ENCODE data around the gene TSPAN4. TPM values are rescaled to one million over a fixed set of nuclear protein-coding genes. Genes with fewer than 3 reads are reported as not detected.

The TSPAN4 gene
- total RNA-seq, 2 donors from 2014 or later, result 48.8 to 94.9 TPM

DNA sequence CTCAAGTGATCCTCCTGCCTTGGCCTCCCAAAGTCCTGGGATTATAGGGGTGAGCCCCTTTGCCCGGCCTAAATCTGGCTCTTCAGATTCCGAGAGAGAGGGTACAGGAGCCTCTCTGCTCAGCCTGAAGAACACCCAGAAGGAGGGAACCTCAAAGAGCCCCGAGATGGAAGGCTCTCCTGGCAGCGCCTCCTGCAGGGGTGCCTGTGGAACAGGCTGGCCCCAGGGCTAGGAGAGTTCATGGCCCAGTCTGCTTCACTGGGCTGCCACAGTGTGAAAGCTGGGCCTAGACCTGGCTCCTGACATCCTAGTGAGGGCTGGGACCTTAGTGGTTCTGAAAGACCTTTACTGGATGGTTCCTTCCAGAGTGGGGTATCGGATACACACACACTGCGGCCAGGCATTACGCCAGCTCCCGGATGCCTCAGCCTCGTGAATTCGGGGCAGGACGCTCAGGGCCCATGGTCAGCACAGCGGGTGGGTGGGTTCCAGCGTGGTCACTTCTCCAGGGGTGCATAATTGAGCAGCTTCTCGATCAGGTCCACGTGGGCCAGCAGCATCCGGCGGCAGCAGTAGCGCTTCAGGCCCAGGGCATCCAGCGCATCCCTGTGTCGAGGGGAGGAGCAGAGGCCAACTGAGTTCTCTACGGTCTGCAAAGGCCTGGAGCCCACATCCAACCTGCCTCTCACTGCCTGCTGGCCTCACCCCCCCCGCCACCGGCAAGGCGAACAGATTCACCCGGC, 2.6 kb upstream of the TSPAN4 start:
- intact Hi-C loops (cut with DNase I), result loop anchor here (10.0 kb wide), 1 partner anchor 625 kb away; no protein-coding TSS in a partner anchor
- no peak overlapping the region for H3K27ac ChIP-seq
- H3K27me3 ChIP-seq (replicated peaks; ENCODE audit: insufficient read depth), result no peaks in the 10 kb centered on the region
- DNase-seq (ENCODE audit: low spot score), result no peak
- 78% methylated on average over 25 of the region's 25 CpGs for WGBS
- H3K4me1 ChIP-seq (replicated peaks), result peaks cover 18% of the 10 kb centered on the region
- no peaks in the 10 kb centered on the region for H3K9me3 ChIP-seq
- peaks cover 4 to 6% of the 10 kb centered on the region in 2 donors for H3K36me3 ChIP-seq
- TF ChIP-seq, protein P1, sequence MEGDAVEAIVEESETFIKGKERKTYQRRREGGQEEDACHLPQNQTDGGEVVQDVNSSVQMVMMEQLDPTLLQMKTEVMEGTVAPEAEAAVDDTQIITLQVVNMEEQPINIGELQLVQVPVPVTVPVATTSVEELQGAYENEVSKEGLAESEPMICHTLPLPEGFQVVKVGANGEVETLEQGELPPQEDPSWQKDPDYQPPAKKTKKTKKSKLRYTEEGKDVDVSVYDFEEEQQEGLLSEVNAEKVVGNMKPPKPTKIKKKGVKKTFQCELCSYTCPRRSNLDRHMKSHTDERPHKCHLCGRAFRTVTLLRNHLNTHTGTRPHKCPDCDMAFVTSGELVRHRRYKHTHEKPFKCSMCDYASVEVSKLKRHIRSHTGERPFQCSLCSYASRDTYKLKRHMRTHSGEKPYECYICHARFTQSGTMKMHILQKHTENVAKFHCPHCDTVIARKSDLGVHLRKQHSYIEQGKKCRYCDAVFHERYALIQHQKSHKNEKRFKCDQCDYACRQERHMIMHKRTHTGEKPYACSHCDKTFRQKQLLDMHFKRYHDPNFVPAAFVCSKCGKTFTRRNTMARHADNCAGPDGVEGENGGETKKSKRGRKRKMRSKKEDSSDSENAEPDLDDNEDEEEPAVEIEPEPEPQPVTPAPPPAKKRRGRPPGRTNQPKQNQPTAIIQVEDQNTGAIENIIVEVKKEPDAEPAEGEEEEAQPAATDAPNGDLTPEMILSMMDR (IDR thresholded peaks at IDR 0.05), result no peak
- TF ChIP-seq POLR2A (IDR thresholded peaks at IDR 0.05), result no peak
- no peak for TF ChIP-seq POLR2AphosphoS5 (IDR thresholded peaks at IDR 0.05)
- no peak overlapping the region for H3K4me3 ChIP-seq

DNA sequence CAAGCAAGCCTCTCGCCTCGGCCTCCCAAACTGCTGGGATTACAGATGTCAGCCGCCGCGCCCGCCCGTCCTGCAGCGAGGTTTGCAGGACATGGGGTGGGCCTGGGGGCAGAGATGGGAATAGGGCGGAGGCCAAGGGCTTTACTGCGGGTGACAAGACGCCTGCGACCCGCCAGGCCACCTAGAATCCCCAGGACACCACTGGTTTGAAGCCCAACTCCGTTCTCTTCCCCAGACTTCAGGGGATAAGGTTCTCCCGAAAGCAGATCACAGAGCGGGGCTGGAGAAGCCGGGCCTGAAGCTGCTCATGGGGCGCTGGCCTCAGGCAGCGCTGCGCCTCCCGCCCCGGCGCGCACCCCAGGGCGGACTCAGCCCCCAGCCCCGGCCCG, 677 bp upstream of the TSPAN4 start:
- Histone ChIP-seq H3K9me3 (no peaks in the 10 kb centered on the region), H3K4me3 (peak overlapping the region; percentile 82 to 94), H3K27me3 (replicated peaks; ENCODE audit: insufficient read depth) (no peaks in the 10 kb centered on the region), H3K27ac (peak overlapping the region; percentile 89 to 90), H3K4me1 (replicated peaks) (peaks cover 20% of the 10 kb centered on the region), H3K36me3 (peaks cover 4 to 6% of the 10 kb centered on the region in 2 donors)
- no peak for DNase-seq (ENCODE audit: low spot score)
- TF ChIP-seq, protein P1 (IDR thresholded peaks at IDR 0.05), result no peak
- TF ChIP-seq POLR2A (IDR thresholded peaks at IDR 0.05), result no peak
- no peak for TF ChIP-seq POLR2AphosphoS5 (IDR thresholded peaks at IDR 0.05)
- intact Hi-C loops (cut with DNase I), result loop anchor here (10.0 kb wide), 1 partner anchor 623 kb away; no protein-coding TSS in a partner anchor
- WGBS, result under 1% methylated on average over 26 of the region's 27 CpGs

DNA sequence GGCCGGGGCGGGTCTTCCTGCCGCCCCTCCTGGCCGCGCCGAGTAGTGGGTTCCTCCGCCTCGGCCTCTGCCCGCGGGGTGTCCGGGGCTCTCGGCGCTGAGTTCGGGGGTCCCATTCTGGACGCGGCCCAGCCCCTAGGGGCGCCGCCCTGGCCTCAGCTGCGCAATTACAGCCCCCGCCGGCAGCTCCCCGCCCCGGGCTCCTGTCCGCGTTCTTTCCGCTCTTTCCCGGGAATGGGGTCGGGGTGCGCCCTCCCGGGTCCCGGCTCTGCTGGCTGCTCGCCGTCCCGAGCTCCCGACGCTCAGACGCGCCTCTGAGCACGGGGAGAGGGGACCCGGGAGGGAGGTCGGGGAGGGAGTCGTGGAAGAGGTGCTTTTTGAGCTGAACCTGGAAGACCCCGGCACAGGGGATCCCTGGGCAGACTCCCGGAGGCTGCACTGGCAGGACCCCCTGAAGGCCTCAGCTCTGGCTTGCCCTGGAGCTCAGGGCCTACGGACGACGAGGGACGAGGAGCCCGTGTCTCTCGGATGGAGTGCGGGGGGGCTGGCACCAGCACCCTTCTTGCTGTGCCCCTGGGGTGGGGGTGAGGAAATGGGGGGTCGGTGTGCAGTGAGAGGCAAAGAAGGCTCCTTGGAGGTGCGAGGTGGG, 558 bp downstream of the TSPAN4 start:
- Histone ChIP-seq H3K36me3 (peaks cover 4 to 6% of the 10 kb centered on the region in 2 donors), H3K9me3 (no peaks in the 10 kb centered on the region), H3K27ac (peak overlapping the region; percentile 89 to 90), H3K4me3 (peak overlapping the region; percentile 82 to 94), H3K27me3 (replicated peaks; ENCODE audit: insufficient read depth) (no peaks in the 10 kb centered on the region), H3K4me1 (replicated peaks) (peaks cover 20% of the 10 kb centered on the region)
- WGBS, result 1% methylated on average over 46 of the region's 53 CpGs
- intact Hi-C loops (cut with DNase I), result loop anchor here (10.0 kb wide), 1 partner anchor 622 kb away; no protein-coding TSS in a partner anchor
- no peak for DNase-seq (ENCODE audit: low spot score)
- TF ChIP-seq POLR2AphosphoS5 (IDR thresholded peaks at IDR 0.05), result no peak
- no peak for TF ChIP-seq POLR2A (IDR thresholded peaks at IDR 0.05)
- TF ChIP-seq, protein P1 (IDR thresholded peaks at IDR 0.05), result no peak

DNA sequence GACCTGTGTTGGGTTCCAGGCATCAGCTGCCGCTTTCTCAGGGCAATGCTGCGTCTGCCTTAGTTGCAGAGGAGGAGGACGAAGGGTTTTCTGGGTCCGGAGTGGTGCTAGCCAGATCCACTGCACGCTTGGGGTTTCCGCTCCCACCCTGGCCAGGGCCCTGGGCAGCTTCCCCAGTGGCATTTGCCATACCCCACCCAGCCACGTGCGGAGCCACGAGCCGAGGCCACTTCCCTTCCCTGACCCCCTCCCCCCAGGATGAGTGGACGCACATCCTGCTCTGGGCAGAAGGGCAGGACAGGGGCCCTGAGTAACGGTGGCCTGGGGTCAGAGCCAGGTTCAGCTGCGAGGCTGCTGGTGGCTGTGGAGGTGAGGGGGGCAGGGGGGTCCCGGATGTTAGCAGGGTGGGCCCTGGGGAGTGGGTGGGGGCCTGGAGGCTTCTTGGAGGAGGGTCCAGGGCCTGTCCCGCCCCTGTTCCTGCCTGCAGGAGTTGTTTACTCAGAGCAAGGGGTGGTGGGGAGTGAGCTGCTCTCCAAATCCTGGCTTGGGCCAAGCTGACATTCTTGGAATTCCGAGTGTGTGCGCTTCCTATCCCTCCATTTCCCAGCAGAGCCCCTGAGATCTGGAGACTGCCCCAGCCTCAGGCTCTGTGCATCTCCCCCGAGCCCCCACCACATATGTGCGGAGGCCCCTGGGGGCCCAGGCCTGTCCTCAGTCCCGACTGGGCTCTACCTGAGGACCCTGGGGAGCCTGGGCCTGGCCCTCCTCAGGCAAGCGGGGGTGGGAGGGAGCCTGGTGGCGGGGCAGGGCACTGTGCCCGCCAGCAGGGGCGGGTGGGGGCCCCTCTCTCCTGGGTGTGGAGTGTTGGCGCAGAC, 1.4 kb downstream of the TSPAN4 start:
- WGBS, result 8% methylated on average over 23 of the region's 25 CpGs
- peak; percentile 73 for DNase-seq (ENCODE audit: low spot score)
- intact Hi-C loops (cut with DNase I), result loop anchor here (10.0 kb wide), 1 partner anchor 621 kb away; no protein-coding TSS in a partner anchor
- Histone ChIP-seq H3K27ac (peak overlapping the region; percentile 89 to 90), H3K27me3 (replicated peaks; ENCODE audit: insufficient read depth) (no peaks in the 10 kb centered on the region), H3K9me3 (no peaks in the 10 kb centered on the region), H3K4me1 (replicated peaks) (peaks cover 27% of the 10 kb centered on the region), H3K36me3 (peaks cover 4 to 6% of the 10 kb centered on the region in 2 donors), H3K4me3 (peak overlapping the region; percentile 82 to 94)
- TF ChIP-seq, protein P1 (IDR thresholded peaks at IDR 0.05), result peak in 1 of 4 experiments; percentile 4
- TF ChIP-seq POLR2AphosphoS5 (IDR thresholded peaks at IDR 0.05) (peak; percentile 76), POLR2A (IDR thresholded peaks at IDR 0.05) (peak; percentile 18)
